Suprapubic skin (tissue), 4 donors: ENCODE results near the gene PTGS1.

Experiments used
- CTCF ChIP-seq, 2 donors: fragments of 200-600 bp in 1 of 2; fragments of 450-650 bp in 1 of 2; sonication (generic) in 1 of 2; IDR thresholded peaks; one replicate each; pipeline ENCODE4 v1.5.1; 2016 to 2019; ENCODE audit warnings: antibody characterized with exemption in 2 of 2, mild to moderate bottlenecking in 1 of 2, moderate library complexity in 1 of 2
- EP300 ChIP-seq: sonication (generic); formaldehyde crosslinking; IDR thresholded peaks from one replicate; pipeline ENCODE4 v1.6.1; 2017; ENCODE audit warnings: antibody characterized with exemption
- POLR2A ChIP-seq, 2 donors: fragments of 450-650 bp; IDR thresholded peaks; one replicate each; pipeline ENCODE4 v1.6.1; 2017; ENCODE audit warnings: antibody characterized with exemption in 2 of 2, mild to moderate bottlenecking in 2 of 2, moderate library complexity in 2 of 2
- POLR2AphosphoS5 ChIP-seq, 3 donors: sonication (generic); formaldehyde crosslinking; IDR thresholded peaks; one replicate each; pipeline ENCODE4 v1.6.1; 2017; ENCODE audit warnings: antibody characterized with exemption in 3 of 3

- TF ChIP-seq CTCF (IDR thresholded peaks at IDR 0.05) = no peak
- no peak for TF ChIP-seq EP300
- TF ChIP-seq POLR2A (IDR thresholded peaks at IDR 0.05) = no peak
- TF ChIP-seq POLR2AphosphoS5 (IDR thresholded peaks at IDR 0.05) = no peak
These were observed 28.3 kb upstream of the PTGS1 start for GRCh38 chr9:122342323-122343050.
